HCT116 (cell line): ENCODE data around the gene MUC4. TPM values are rescaled to one million over a fixed set of nuclear protein-coding genes. Genes with fewer than 3 reads are reported as not detected.
"Not testable (repeated sequence)": the region's sequence is repeated elsewhere in the genome, so short reads cannot be mapped to it uniquely, and the experiment has no call there.

ENCODE experiments used
- ATAC-seq: fragments of 200-7000 bp; cut with Tn5 transposase; 2 replicates; pipeline ENCODE4 v1.9.1; 2020; ENCODE audit warnings: mild to moderate bottlenecking, moderate library complexity
- BruUV-seq: library from RNA; stranded (reverse); fragments of 400-500 nt; replicated peaks from 2 replicates; lab custom pipeline; 2021; lab: Mats Ljungman, UMichigan
- CTCF ChIA-PET: fragments of 300-600 bp; sonication (Branson Sonifier 250); formaldehyde crosslinking; loops from one replicate; lab custom pipeline; 2021; ENCODE audit warnings: antibody characterized with exemption; lab: Charles Lee
- POLR2A ChIA-PET: fragments of 300-600, 350-600 bp; sonication (Branson Sonifier 250); formaldehyde crosslinking; loops from one replicate; lab custom pipeline; 2021; ENCODE audit warnings: antibody characterized with exemption; lab: Charles Lee
- RAD21 ChIA-PET, 2 experiments: fragments of 300-600 bp; sonication (Branson Sonifier 250); formaldehyde crosslinking; loops; one replicate each; lab custom pipeline; 2023; ENCODE audit warnings: low total read pairs in 2 of 2; ENCODE audit not compliant: uncharacterized antibody in 2 of 2, unreplicated experiment in 2 of 2, low non-redundant PET in 1 of 2; lab: Charles Lee
- DNase-seq: peaks from one replicate; pipeline ENCODE4 v3.0.0-alpha.2; 2010; ENCODE audit warnings: low read depth, low spot score
- H2AFZ ChIP-seq: fragments of 200-600 bp; shearing (Covaris generic), sonication (generic); 2 replicates; pipeline ENCODE4 v1.6.1; 2017; ENCODE audit warnings: low read depth, mixed run types, mixed read lengths, antibody characterized with exemption, low read length; ENCODE audit not compliant: poor library complexity, severe bottlenecking
- H3K27ac ChIP-seq: 2 replicates; pipeline ENCODE4 v1.5.1; 2012; ENCODE audit warnings: low read depth, low read length
- H3K27me3 ChIP-seq: fragments of 200-600 bp; sonication (generic); 2 replicates; pipeline ENCODE4 v1.6.1; 2016; ENCODE audit warnings: mixed run types, low read length, mixed read lengths; ENCODE audit not compliant: insufficient read depth
- H3K36me3 ChIP-seq, 2 experiments: fragments of 200-500 bp in 1 of 2; fragments of 200-600 bp in 1 of 2; sonication (Bioruptor generic) in 1 of 2; sonication (generic) in 1 of 2; 2 replicates each; pipeline versions ENCODE4 v1.5.1 to v1.6.1; 2014 to 2016; ENCODE audit warnings: low read length in 2 of 2, inconsistent platforms in 1 of 2, mixed read lengths in 1 of 2, mixed run types in 1 of 2; ENCODE audit not compliant: insufficient read depth in 2 of 2, control insufficient read depth in 1 of 2
- H3K4me1 ChIP-seq, 2 experiments: fragments of 200-600 bp in 1 of 2; sonication (generic) in 1 of 2; 2 replicates each; pipeline versions ENCODE4 v1.5.1 to v1.6.1; 2012 to 2017; ENCODE audit warnings: low read length in 2 of 2, inconsistent platforms in 1 of 2, mild to moderate bottlenecking in 1 of 2, mixed read lengths in 1 of 2, mixed run types in 1 of 2, moderate library complexity in 1 of 2; ENCODE audit not compliant: insufficient read depth in 2 of 2, control insufficient read depth in 1 of 2
- H3K4me2 ChIP-seq: fragments of 200-600 bp; sonication (generic); 2 replicates; pipeline ENCODE4 v1.6.1; 2017; ENCODE audit warnings: mixed run types, low read length, mixed read lengths
- H3K4me3 ChIP-seq, 2 experiments: fragments of 200-600 bp in 1 of 2; sonication (generic) in 1 of 2; replicated peaks in 1 of 2; 2 replicates each; pipeline ENCODE4 v1.5.1; 2011 to 2016; ENCODE audit warnings: low read length in 2 of 2, control low read depth in 1 of 2, low read depth in 1 of 2, mild to moderate bottlenecking in 1 of 2, mixed read lengths in 1 of 2, mixed run types in 1 of 2
- H3K79me2 ChIP-seq: fragments of 200-600 bp; sonication (generic); 2 replicates; pipeline ENCODE4 v1.6.1; 2017; ENCODE audit warnings: mild to moderate bottlenecking, mixed run types, low read length, moderate library complexity, mixed read lengths; ENCODE audit not compliant: insufficient read depth
- H3K9ac ChIP-seq: fragments of 200-600 bp; sonication (generic); 2 replicates; pipeline ENCODE4 v1.6.1; 2016; ENCODE audit warnings: low read length, mixed read lengths
- H3K9me2 ChIP-seq: fragments of 200-600 bp; sonication (generic), shearing (Covaris generic); 2 replicates; pipeline ENCODE4 v1.6.1; 2017; ENCODE audit warnings: mixed run types, mild to moderate bottlenecking, moderate library complexity; ENCODE audit not compliant: insufficient read depth
- H3K9me3 ChIP-seq, 2 experiments: fragments of 200-500 bp in 1 of 2; fragments of 200-600 bp in 1 of 2; sonication (Bioruptor generic) in 1 of 2; sonication (generic) in 1 of 2; 2 replicates each; pipeline ENCODE4 v1.6.1; 2014 to 2017; ENCODE audit warnings: low read length in 2 of 2, mixed read lengths in 2 of 2, inconsistent platforms in 1 of 2, low read depth in 1 of 2, mild to moderate bottlenecking in 1 of 2, mixed run types in 1 of 2, moderate library complexity in 1 of 2; ENCODE audit not compliant: control insufficient read depth in 1 of 2, insufficient read depth in 1 of 2
- H4K20me1 ChIP-seq: fragments of 200-600 bp; sonication (generic), shearing (Covaris generic); 2 replicates; pipeline ENCODE4 v1.6.1; 2017; ENCODE audit warnings: mixed run types, mild to moderate bottlenecking, moderate library complexity; ENCODE audit not compliant: insufficient read depth
- intact Hi-C: fragments of 100-400 bp; cut with micrococcal nuclease; formaldehyde crosslinking; loops from 2 replicates; pipeline ENCODE4 v1.10.0; 2022
- total RNA-seq: library from RNA; stranded (reverse); gene quantifications from one replicate; pipeline ENCODE4 v1.2.1, GENCODE V29; 2021; ENCODE audit not compliant: unreplicated experiment

The MUC4 gene
- total RNA-seq, 1 experiment from 2014 or later = 0.64 TPM

- BruUV-seq, H2AFZ ChIP-seq, CTCF ChIA-PET, H3K9ac ChIP-seq, H3K27me3 ChIP-seq, H3K4me1 ChIP-seq, intact Hi-C loops, H4K20me1 ChIP-seq, ATAC-seq, H3K4me3 ChIP-seq, H3K4me2 ChIP-seq, H3K9me2 ChIP-seq, H3K27ac ChIP-seq, H3K79me2 ChIP-seq, DNase-seq, POLR2A ChIA-PET, RAD21 ChIA-PET, H3K9me3 ChIP-seq, H3K36me3 ChIP-seq: not testable (repeated sequence)
Measured at GRCh38 chr3:195785781-195786405, 25.8 kb downstream of the MUC4 start.

- H2AFZ ChIP-seq, CTCF ChIA-PET: not testable (repeated sequence)
Measured at GRCh38 chr3:195784031-195784430, 27.7 kb downstream of the MUC4 start.

GRCh38 chr3:195781236-195781635 lies 30.5 kb downstream of the MUC4 start:
- POLR2A ChIA-PET, intact Hi-C loops, H2AFZ ChIP-seq, H3K4me3 ChIP-seq, H3K9me2 ChIP-seq, H3K79me2 ChIP-seq, RAD21 ChIA-PET, H3K36me3 ChIP-seq, H3K9ac ChIP-seq, H3K9me3 ChIP-seq, H4K20me1 ChIP-seq, ATAC-seq, BruUV-seq, H3K27me3 ChIP-seq, H3K4me1 ChIP-seq, DNase-seq, H3K4me2 ChIP-seq, H3K27ac ChIP-seq, CTCF ChIA-PET: not testable (repeated sequence)

More at GRCh38 chr3:195784031-195784430, 27.7 kb downstream of the MUC4 start:
- H3K9ac ChIP-seq, POLR2A ChIA-PET, BruUV-seq, RAD21 ChIA-PET, H3K36me3 ChIP-seq, DNase-seq, H3K4me3 ChIP-seq, H3K9me2 ChIP-seq, H3K9me3 ChIP-seq, intact Hi-C loops, ATAC-seq, H3K27ac ChIP-seq, H3K4me2 ChIP-seq, H4K20me1 ChIP-seq, H3K4me1 ChIP-seq, H3K79me2 ChIP-seq, H3K27me3 ChIP-seq: not testable (repeated sequence)
